Measurements from ENCODE around the gene KATNB1. TPM values are rescaled to one million over a fixed set of nuclear protein-coding genes. Genes with fewer than 3 reads are reported as not detected.

KATNB1 gene
- total and polyA plus RNA-seq, 2 experiments from 2014 or later, result 31.4 to 65.9 TPM

- Histone ChIP-seq H3K4me1 (ENCODE audit: insufficient read depth) (0 out of 2 replicates have a peak, but pooled peaks cover under 1% of the 10 kb centered on the region), H3K9me2 (ENCODE audit: insufficient read depth) (no peaks in the 10 kb centered on the region), H4K20me1 (replicated peaks; ENCODE audit: insufficient read depth) (no peaks in the 10 kb centered on the region; the same call in 1 of the 2 replicates), H3K36me3 (ENCODE audit: insufficient read depth) (no peaks in the 10 kb centered on the region), H2AFZ (no peak overlapping the region), H3K27ac (ENCODE audit: low read depth) (no peak overlapping the region), H3F3A (replicated peaks; ENCODE audit: low read depth) (no peaks in the 10 kb centered on the region), H3K4me3 (no peak overlapping the region), H3K79me2 (replicated peaks; ENCODE audit: insufficient read depth) (no peaks in the 10 kb centered on the region), H3K4me2 (no peak overlapping the region), H3K27me3 (ENCODE audit: insufficient read depth) (no peaks in the 10 kb centered on the region)
- Mint-ChIP-seq H3K4me3 (no peak overlapping the region), H3K36me3 (ENCODE audit: low read depth) (no peaks in the 10 kb centered on the region; the same call in 2 of the 3 replicates), H3K9me3 (no peaks in the 10 kb centered on the region), H3K4me1 (peaks cover 14% of the 10 kb centered on the region), H3K27me3 (ENCODE audit: insufficient read depth, low read depth, poor library complexity) (peaks cover 12% of the 10 kb centered on the region), H3K27ac (no peak overlapping the region)
- ATAC-seq (no peak), DNase-seq (ENCODE audit: low spot score) (no peak)
- TF ChIP-seq POLR2AphosphoS5 (IDR thresholded peaks at IDR 0.05; ENCODE audit: low read depth) (no peak), CTCF (conservative IDR thresholded peaks at IDR 0.05; ENCODE audit: low read depth in 2 of 2) (no peak), JUNB (IDR thresholded peaks at IDR 0.05; ENCODE audit: unreplicated experiment) (no peak), CREB1 (CRISPR knock-in tag; IDR thresholded peaks at IDR 0.05; ENCODE audit: low read depth) (no peak), ZNF331 (CRISPR knock-in tag; IDR thresholded peaks at IDR 0.05; ENCODE audit: low read depth) (no peak), REST (IDR thresholded peaks at IDR 0.05; ENCODE audit: unreplicated experiment) (no peak), STAT1 (IDR thresholded peaks at IDR 0.05; ENCODE audit: unreplicated experiment) (no peak), EZH2phosphoT487 (IDR thresholded peaks at IDR 0.05; ENCODE audit: unreplicated experiment) (no peak), NANOG (IDR thresholded peaks at IDR 0.05; ENCODE audit: borderline replicate concordance) (no peak), EZH2 (IDR thresholded peaks at IDR 0.05; ENCODE audit: low read depth, unreplicated experiment) (no peak), ZNF114 (CRISPR knock-in tag; IDR thresholded peaks at IDR 0.05) (no peak)
- TF ChIP-seq, protein P1, sequence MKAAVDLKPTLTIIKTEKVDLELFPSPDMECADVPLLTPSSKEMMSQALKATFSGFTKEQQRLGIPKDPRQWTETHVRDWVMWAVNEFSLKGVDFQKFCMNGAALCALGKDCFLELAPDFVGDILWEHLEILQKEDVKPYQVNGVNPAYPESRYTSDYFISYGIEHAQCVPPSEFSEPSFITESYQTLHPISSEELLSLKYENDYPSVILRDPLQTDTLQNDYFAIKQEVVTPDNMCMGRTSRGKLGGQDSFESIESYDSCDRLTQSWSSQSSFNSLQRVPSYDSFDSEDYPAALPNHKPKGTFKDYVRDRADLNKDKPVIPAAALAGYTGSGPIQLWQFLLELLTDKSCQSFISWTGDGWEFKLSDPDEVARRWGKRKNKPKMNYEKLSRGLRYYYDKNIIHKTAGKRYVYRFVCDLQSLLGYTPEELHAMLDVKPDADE (IDR thresholded peaks at IDR 0.05), result no peak
- TF ChIP-seq, protein P2, sequence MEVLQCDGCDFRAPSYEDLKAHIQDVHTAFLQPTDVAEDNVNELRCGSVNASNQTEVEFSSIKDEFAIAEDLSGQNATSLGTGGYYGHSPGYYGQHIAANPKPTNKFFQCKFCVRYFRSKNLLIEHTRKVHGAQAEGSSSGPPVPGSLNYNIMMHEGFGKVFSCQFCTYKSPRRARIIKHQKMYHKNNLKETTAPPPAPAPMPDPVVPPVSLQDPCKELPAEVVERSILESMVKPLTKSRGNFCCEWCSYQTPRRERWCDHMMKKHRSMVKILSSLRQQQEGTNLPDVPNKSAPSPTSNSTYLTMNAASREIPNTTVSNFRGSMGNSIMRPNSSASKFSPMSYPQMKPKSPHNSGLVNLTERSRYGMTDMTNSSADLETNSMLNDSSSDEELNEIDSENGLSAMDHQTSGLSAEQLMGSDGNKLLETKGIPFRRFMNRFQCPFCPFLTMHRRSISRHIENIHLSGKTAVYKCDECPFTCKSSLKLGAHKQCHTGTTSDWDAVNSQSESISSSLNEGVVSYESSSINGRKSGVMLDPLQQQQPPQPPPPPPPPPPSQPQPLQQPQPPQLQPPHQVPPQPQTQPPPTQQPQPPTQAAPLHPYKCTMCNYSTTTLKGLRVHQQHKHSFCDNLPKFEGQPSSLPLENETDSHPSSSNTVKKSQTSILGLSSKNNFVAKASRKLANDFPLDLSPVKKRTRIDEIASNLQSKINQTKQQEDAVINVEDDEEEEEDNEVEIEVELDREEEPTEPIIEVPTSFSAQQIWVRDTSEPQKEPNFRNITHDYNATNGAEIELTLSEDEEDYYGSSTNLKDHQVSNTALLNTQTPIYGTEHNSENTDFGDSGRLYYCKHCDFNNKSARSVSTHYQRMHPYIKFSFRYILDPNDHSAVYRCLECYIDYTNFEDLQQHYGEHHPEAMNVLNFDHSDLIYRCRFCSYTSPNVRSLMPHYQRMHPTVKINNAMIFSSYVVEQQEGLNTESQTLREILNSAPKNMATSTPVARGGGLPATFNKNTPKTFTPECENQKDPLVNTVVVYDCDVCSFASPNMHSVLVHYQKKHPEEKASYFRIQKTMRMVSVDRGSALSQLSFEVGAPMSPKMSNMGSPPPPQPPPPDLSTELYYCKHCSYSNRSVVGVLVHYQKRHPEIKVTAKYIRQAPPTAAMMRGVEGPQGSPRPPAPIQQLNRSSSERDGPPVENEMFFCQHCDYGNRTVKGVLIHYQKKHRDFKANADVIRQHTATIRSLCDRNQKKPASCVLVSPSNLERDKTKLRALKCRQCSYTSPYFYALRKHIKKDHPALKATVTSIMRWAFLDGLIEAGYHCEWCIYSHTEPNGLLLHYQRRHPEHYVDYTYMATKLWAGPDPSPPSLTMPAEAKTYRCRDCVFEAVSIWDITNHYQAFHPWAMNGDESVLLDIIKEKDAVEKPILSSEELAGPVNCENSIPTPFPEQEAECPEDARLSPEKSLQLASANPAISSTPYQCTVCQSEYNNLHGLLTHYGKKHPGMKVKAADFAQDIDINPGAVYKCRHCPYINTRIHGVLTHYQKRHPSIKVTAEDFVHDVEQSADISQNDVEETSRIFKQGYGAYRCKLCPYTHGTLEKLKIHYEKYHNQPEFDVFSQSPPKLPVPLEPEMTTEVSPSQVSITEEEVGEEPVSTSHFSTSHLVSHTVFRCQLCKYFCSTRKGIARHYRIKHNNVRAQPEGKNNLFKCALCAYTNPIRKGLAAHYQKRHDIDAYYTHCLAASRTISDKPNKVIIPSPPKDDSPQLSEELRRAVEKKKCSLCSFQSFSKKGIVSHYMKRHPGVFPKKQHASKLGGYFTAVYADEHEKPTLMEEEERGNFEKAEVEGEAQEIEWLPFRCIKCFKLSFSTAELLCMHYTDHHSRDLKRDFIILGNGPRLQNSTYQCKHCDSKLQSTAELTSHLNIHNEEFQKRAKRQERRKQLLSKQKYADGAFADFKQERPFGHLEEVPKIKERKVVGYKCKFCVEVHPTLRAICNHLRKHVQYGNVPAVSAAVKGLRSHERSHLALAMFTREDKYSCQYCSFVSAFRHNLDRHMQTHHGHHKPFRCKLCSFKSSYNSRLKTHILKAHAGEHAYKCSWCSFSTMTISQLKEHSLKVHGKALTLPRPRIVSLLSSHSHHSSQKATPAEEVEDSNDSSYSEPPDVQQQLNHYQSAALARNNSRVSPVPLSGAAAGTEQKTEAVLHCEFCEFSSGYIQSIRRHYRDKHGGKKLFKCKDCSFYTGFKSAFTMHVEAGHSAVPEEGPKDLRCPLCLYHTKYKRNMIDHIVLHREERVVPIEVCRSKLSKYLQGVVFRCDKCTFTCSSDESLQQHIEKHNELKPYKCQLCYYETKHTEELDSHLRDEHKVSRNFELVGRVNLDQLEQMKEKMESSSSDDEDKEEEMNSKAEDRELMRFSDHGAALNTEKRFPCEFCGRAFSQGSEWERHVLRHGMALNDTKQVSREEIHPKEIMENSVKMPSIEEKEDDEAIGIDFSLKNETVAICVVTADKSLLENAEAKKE (CRISPR knock-in tag; IDR thresholded peaks at IDR 0.05), result no peak
Measured at GRCh38 chr16:57769541-57770145, 34.1 kb downstream of the KATNB1 start.

Data from GM23338 (cell line).